ENCODE measurements around the gene CHRNA5.

Gene CHRNA5

DNA sequence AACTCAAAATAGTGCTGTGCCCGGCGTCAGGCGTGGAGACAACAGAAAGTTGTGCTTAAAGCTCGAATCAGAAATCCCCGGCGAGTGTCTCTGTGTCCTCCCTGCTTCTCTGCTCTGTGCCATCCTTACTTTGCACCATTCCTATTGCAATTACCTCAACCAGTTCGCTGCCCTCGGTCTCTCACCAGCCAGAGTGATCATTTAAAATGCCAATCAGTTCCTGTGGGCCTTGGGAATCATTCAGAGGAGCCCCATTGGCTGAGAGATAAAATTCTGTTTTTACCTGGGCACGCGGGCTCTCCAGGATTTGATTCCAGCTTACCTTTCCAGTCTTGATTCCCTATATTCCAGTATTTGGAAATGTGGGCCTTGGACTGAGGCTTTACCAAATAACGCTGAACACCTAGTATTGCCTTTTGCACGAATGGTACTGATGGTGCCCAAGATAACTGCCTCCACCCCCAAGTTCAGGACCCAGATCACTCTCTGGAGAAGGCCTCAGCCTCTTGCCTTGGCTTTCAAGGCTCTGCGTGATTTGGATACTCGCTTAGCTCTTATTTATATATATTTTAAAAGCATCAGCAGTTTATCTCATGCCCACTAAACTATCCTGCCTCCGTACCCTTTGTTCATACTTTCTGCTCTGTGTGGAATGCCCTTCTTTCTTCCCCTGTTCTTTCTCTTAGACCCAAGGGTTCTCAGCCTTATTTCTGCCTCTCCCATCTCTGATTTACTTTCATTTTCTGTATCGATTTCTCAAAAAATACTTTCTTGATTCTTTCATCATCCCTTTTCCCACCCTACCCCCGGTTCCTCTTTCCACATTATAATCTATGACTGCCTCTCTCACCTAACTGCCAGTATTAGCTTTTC is 24.2 kb upstream of the CHRNA5 start:
- TF ChIP-seq, protein P1, sequence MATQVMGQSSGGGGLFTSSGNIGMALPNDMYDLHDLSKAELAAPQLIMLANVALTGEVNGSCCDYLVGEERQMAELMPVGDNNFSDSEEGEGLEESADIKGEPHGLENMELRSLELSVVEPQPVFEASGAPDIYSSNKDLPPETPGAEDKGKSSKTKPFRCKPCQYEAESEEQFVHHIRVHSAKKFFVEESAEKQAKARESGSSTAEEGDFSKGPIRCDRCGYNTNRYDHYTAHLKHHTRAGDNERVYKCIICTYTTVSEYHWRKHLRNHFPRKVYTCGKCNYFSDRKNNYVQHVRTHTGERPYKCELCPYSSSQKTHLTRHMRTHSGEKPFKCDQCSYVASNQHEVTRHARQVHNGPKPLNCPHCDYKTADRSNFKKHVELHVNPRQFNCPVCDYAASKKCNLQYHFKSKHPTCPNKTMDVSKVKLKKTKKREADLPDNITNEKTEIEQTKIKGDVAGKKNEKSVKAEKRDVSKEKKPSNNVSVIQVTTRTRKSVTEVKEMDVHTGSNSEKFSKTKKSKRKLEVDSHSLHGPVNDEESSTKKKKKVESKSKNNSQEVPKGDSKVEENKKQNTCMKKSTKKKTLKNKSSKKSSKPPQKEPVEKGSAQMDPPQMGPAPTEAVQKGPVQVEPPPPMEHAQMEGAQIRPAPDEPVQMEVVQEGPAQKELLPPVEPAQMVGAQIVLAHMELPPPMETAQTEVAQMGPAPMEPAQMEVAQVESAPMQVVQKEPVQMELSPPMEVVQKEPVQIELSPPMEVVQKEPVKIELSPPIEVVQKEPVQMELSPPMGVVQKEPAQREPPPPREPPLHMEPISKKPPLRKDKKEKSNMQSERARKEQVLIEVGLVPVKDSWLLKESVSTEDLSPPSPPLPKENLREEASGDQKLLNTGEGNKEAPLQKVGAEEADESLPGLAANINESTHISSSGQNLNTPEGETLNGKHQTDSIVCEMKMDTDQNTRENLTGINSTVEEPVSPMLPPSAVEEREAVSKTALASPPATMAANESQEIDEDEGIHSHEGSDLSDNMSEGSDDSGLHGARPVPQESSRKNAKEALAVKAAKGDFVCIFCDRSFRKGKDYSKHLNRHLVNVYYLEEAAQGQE (IDR thresholded peaks at IDR 0.05; ENCODE audit: insufficient read depth in 1 of 2, low read depth in 2 of 2, low read length in 2 of 2) = no peak
- TF ChIP-seq POLR2AphosphoS5 (IDR thresholded peaks at IDR 0.05; ENCODE audit: low read depth, low read length) (no peak), TAF1 (IDR thresholded peaks at IDR 0.05; ENCODE audit: borderline replicate concordance, insufficient read depth, low read length) (no peak), FOXP2 (optimal IDR thresholded peaks at IDR 0.05; ENCODE audit: borderline replicate concordance, extremely low read depth, extremely low read length, insufficient read depth) (no peak), SIN3A (IDR thresholded peaks at IDR 0.05; ENCODE audit: borderline replicate concordance, insufficient read depth, low read length) (no peak)

DNA sequence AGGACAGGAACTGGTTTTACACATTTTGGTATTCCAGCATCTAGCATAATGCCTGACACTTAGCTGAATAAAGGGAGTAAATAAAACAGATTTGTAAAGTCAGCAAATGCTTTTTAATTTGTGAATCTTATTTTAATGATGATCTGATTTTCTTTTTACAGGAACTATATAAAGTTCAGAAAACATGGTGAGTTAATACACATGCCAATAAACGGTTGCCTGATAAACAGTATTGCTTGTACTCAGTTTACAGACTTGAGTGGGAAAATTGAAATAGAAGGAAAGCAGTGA is 23.6 kb upstream of the CHRNA5 start:
- TF ChIP-seq SIN3A (IDR thresholded peaks at IDR 0.05; ENCODE audit: borderline replicate concordance, insufficient read depth, low read length) (no peak), POLR2AphosphoS5 (IDR thresholded peaks at IDR 0.05; ENCODE audit: low read depth, low read length) (no peak)
- TF ChIP-seq, protein P1 (IDR thresholded peaks at IDR 0.05; ENCODE audit: insufficient read depth in 1 of 2, low read depth in 2 of 2, low read length in 2 of 2) = no peak

DNA sequence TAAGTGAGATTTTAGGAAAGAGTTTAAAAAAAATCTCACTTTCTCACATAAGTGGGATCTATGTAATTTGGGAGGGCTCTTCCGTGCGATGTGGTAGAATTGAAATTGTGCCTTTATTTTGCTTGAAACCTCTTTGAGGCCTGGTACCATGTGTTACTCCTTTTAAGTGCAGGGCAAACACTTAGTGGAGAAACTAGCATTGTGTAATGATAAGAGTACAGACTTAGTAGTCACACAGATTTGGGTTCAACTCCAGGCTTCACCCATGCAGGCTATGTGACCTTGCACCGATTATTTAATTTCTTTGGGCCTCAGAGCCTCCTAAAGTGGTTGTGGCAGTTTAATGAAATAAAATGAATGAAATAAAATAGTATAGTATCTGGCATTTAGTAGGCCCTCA is 22.7 kb upstream of the CHRNA5 start:
- no peak for TF ChIP-seq FOXP2 (optimal IDR thresholded peaks at IDR 0.05; ENCODE audit: borderline replicate concordance, extremely low read depth, extremely low read length, insufficient read depth)
- no peak for TF ChIP-seq POLR2AphosphoS5 (IDR thresholded peaks at IDR 0.05; ENCODE audit: low read depth, low read length)

DNA sequence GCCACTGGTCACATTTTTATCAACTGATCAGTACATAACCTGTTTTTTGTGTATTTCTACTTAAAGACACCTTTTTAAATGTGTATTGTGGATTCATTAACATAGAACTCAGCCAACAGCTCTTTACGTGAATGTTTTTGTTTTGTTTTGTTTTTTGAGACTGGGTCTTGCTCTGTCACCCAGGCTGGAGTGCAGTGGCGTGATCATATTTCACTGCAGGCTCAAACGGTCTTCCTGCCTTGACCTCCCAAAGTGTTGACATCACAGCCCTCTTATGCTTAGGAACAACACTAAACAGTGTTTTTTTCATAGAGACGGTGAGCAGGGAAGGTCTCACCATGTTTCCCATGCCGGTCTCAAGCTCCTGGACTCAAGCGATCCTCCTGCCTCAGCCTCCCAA is 15.1 kb upstream of the CHRNA5 start:
- TF ChIP-seq, protein P1 (IDR thresholded peaks at IDR 0.05; ENCODE audit: insufficient read depth in 1 of 2, low read depth in 2 of 2, low read length in 2 of 2) = no peak
- TF ChIP-seq TAF1 (IDR thresholded peaks at IDR 0.05; ENCODE audit: borderline replicate concordance, insufficient read depth, low read length) (no peak), FOXP2 (optimal IDR thresholded peaks at IDR 0.05; ENCODE audit: borderline replicate concordance, extremely low read depth, extremely low read length, insufficient read depth) (no peak), POLR2AphosphoS5 (IDR thresholded peaks at IDR 0.05; ENCODE audit: low read depth, low read length) (no peak), SIN3A (IDR thresholded peaks at IDR 0.05; ENCODE audit: borderline replicate concordance, insufficient read depth, low read length) (no peak)

DNA sequence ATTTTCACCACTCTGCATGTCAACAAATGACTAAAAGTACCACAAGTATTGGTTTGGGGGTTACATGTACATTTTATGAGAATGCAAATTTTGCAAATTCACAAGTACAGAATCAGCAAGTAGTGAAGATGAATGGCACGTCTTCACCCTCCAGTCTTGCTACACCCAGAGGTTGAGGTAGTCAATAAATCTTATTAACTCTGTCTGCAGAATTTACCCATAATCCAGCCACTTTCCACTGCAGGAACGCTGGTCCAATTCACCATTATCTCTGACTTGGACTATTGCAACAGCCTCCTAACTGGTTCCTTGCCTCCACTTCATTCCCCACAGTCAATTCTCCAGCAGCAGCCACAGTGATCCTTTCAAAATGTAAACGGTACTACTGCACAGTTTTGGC is 14.5 kb upstream of the CHRNA5 start:
- TF ChIP-seq SIN3A (IDR thresholded peaks at IDR 0.05; ENCODE audit: borderline replicate concordance, insufficient read depth, low read length) (no peak), POLR2AphosphoS5 (IDR thresholded peaks at IDR 0.05; ENCODE audit: low read depth, low read length) (no peak), FOXP2 (optimal IDR thresholded peaks at IDR 0.05; ENCODE audit: borderline replicate concordance, extremely low read depth, extremely low read length, insufficient read depth) (no peak), TAF1 (IDR thresholded peaks at IDR 0.05; ENCODE audit: borderline replicate concordance, insufficient read depth, low read length) (no peak)
- TF ChIP-seq, protein P1 (IDR thresholded peaks at IDR 0.05; ENCODE audit: insufficient read depth in 1 of 2, low read depth in 2 of 2, low read length in 2 of 2) = no peak
